PC-3 (cell line): ENCODE data around the gene DNAJB2. TPM values are rescaled to one million over a fixed set of nuclear protein-coding genes. Genes with fewer than 3 reads are reported as not detected.

Source experiments
- ATAC-seq: fragments of 200-7000 bp; cut with Tn5 transposase; 2 replicates; pipeline ENCODE4 v1.9.1; 2020; ENCODE audit warnings: mild to moderate bottlenecking, moderate library complexity
- BruUV-seq: library from RNA; stranded (reverse); fragments of 400-500 nt; replicated peaks from 2 replicates; lab custom pipeline; 2021; lab: Mats Ljungman, UMichigan
- CTCF ChIA-PET: fragments of 300-600 bp; sonication (Branson Sonifier 250); formaldehyde crosslinking; loops from one replicate; lab custom pipeline; 2022; ENCODE audit warnings: antibody characterized with exemption; lab: Charles Lee
- POLR2A ChIA-PET: fragments of 300-600 bp; sonication (Branson Sonifier 250); formaldehyde crosslinking; loops from one replicate; lab custom pipeline; 2022; ENCODE audit warnings: antibody characterized with exemption; ENCODE audit not compliant: unreplicated experiment; lab: Charles Lee
- DNase-seq: peaks from one replicate; pipeline ENCODE4 v3.0.0-alpha.2; 2015
- H2AFZ ChIP-seq: fragments of 300-600 bp; sonication (generic); 2 replicates; pipeline ENCODE4 v1.6.0; 2016; ENCODE audit warnings: antibody characterized with exemption, low read length
- H3F3A ChIP-seq: fragments of 300-600 bp; sonication (generic); one replicate; pipeline ENCODE4 v1.6.0; 2017; ENCODE audit warnings: antibody characterized with exemption, low read length, control low read depth, mild to moderate bottlenecking; ENCODE audit not compliant: unreplicated experiment
- H3K27ac ChIP-seq: fragments of 300-600 bp; sonication (generic); 2 replicates; pipeline ENCODE4 v1.5.1; 2016; ENCODE audit warnings: mild to moderate bottlenecking, low read length
- H3K27me3 ChIP-seq: fragments of 300-600 bp; sonication (generic); 2 replicates; pipeline ENCODE4 v1.6.1; 2016; ENCODE audit warnings: low read length, mixed read lengths
- H3K36me3 ChIP-seq: fragments of 300-600 bp; sonication (generic); 2 replicates; pipeline ENCODE4 v1.6.1; 2016; ENCODE audit warnings: low read depth, mixed run types, low read length, mixed read lengths
- H3K4me1 ChIP-seq: fragments of 300-600 bp; sonication (generic); 2 replicates; pipeline ENCODE4 v1.5.1; 2016; ENCODE audit warnings: low read length; ENCODE audit not compliant: insufficient read depth
- H3K4me2 ChIP-seq: fragments of 300-600 bp; sonication (generic); 2 replicates; pipeline ENCODE4 v1.6.0; 2016; ENCODE audit warnings: low read length
- H3K4me3 ChIP-seq: fragments of 300-600 bp; sonication (generic); 2 replicates; pipeline ENCODE4 v1.5.1; 2016; ENCODE audit warnings: mild to moderate bottlenecking, low read length, mixed read lengths
- H3K79me2 ChIP-seq: fragments of 300-600 bp; sonication (generic); 2 replicates; pipeline ENCODE4 v1.6.1; 2017; ENCODE audit warnings: low read length, mixed read lengths
- H3K9ac ChIP-seq: fragments of 300-600 bp; sonication (generic); 2 replicates; pipeline ENCODE4 v1.6.0; 2016; ENCODE audit warnings: mild to moderate bottlenecking, low read length
- H3K9me2 ChIP-seq: fragments of 300-600 bp; sonication (generic); replicated peaks from 2 replicates; pipeline ENCODE4 v1.6.1; 2016; ENCODE audit warnings: mixed run types, low read length, mixed read lengths
- H3K9me3 ChIP-seq: fragments of 300-600 bp; sonication (generic); 2 replicates; pipeline ENCODE4 v1.6.1; 2016; ENCODE audit warnings: low read length, mixed read lengths
- H4K20me1 ChIP-seq: fragments of 300-600 bp; sonication (generic); 2 replicates; pipeline ENCODE4 v1.6.1; 2016; ENCODE audit warnings: low read length, mixed read lengths
- CTCF ChIP-seq: fragments of 300-600 bp; sonication (generic); conservative IDR thresholded peaks from 2 replicates; pipeline ENCODE4 v1.5.1; 2017; ENCODE audit warnings: antibody characterized with exemption, low read depth, mild to moderate bottlenecking, low read length
- EZH2 ChIP-seq: fragments of 300-600 bp; sonication (generic); IDR thresholded peaks from one replicate; pipeline ENCODE4 v1.6.1; 2017; ENCODE audit warnings: antibody characterized with exemption, mild to moderate bottlenecking, low read length; ENCODE audit not compliant: unreplicated experiment
- EZH2phosphoT487 ChIP-seq: fragments of 300-600 bp; sonication (generic); IDR thresholded peaks from 2 replicates; pipeline ENCODE4 v1.6.1; 2018; ENCODE audit warnings: mild to moderate bottlenecking, antibody characterized with exemption, low read length, borderline replicate concordance
- intact Hi-C: fragments of 100-400 bp; cut with micrococcal nuclease; formaldehyde crosslinking; loops from 2 replicates; pipeline ENCODE4 v1.9.0; 2023
- total RNA-seq: library from RNA; depleted of rRNA; stranded (reverse); fragments of >200 nt; gene quantifications from 2 replicates; pipeline ENCODE4 v1.2.3, GENCODE V29; 2014

Gene DNAJB2
- total RNA-seq, 1 experiment from 2014 or later = 62.3 TPM

GRCh38 chr2:219296142-219296541 is 17.0 kb downstream of the DNAJB2 start:
- Histone ChIP-seq H3K27me3 (0 out of 2 replicates have a peak, but pooled peaks cover 7% of the 10 kb centered on the region), H3F3A (no peaks in the 10 kb centered on the region), H3K4me1 (peaks cover 15% of the 10 kb centered on the region), H3K79me2 (no peaks in the 10 kb centered on the region), H2AFZ (no peak overlapping the region), H3K27ac (no peak overlapping the region), H3K4me2 (no peak overlapping the region), H3K9ac (no peak overlapping the region), H3K36me3 (no peaks in the 10 kb centered on the region), H3K4me3 (no peak overlapping the region), H3K9me2 (no peaks in the 10 kb centered on the region), H4K20me1 (no peaks in the 10 kb centered on the region), H3K9me3 (no peaks in the 10 kb centered on the region)
- ChIA-PET CTCF (interaction anchor here (2.8 kb wide), 1 partner anchor 18 kb away, joined by 39 read pairs; the partner anchor contains the start of gene DNAJB2), POLR2A (no interaction called here)
- no peak for DNase-seq
- no TSS peak for BruUV-seq
- intact Hi-C loops = loop anchor here (5.0 kb wide), 1 partner anchor 119 kb away; the partner anchor contains the start of genes CNPPD1 and RETREG2
- no peak for ATAC-seq
- no peak for TF ChIP-seq EZH2
- no peak for TF ChIP-seq EZH2phosphoT487
- no peak for TF ChIP-seq CTCF

- Histone ChIP-seq H3K9me3 (no peaks in the 10 kb centered on the region), H3K79me2 (no peaks in the 10 kb centered on the region), H3K4me3 (no peak overlapping the region), H3K9ac (no peak overlapping the region), H3K27ac (no peak overlapping the region), H4K20me1 (no peaks in the 10 kb centered on the region), H3K36me3 (no peaks in the 10 kb centered on the region), H3F3A (no peaks in the 10 kb centered on the region), H3K9me2 (no peaks in the 10 kb centered on the region), H2AFZ (no peak overlapping the region), H3K4me1 (peaks cover 15% of the 10 kb centered on the region), H3K4me2 (no peak overlapping the region), H3K27me3 (peaks cover 14% of the 10 kb centered on the region)
- no TSS peak for BruUV-seq
- ATAC-seq (no peak), DNase-seq (no peak)
- ChIA-PET CTCF (no interaction called here), POLR2A (no interaction called here)
- intact Hi-C loops = loop anchor here (5.0 kb wide), 1 partner anchor 120 kb away; the partner anchor contains the start of genes CNPPD1 and RETREG2
- no peak for TF ChIP-seq CTCF
- TF ChIP-seq EZH2 = no peak
- no peak for TF ChIP-seq EZH2phosphoT487
Observed at GRCh38 chr2:219296631-219297391, 17.6 kb downstream of the DNAJB2 start.
